GM21367 (cell line): ENCODE measurements around the gene RNFT2.
"Not testable (repeated sequence)": the region's sequence is repeated elsewhere in the genome, so short reads cannot be mapped to it uniquely, and the experiment has no call there.

Experiments used
- ATAC-seq: cut with Tn5 transposase; IDR thresholded peaks from one replicate; pipeline ENCODE4 v1.9.1; 2021; ENCODE audit not compliant: unreplicated experiment

The RNFT2 gene

GRCh38 chr12:116790066-116790465 is 52.0 kb downstream of the RNFT2 start:
- no peak for ATAC-seq

- ATAC-seq, result no peak
Measured at GRCh38 chr12:116792403-116792802, 54.3 kb downstream of the RNFT2 start.

DNA sequence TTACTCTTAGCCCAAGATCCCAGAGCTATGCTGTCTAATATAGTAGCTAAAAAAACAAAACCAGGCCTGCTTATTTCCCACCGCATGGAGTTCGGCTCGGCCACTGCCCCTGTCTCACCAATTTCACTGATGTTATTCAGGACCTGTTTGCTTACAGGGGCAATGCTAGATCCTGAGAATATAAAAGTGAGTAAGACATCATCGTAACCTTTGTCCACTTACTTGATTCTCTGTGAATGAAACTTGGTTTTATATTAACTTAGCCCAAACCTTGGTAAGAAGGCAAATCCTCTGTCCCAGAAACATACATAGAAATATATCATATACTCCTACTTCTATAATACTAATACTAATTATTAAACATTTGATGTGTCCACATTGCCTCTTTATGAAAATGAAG is 56.6 kb downstream of the RNFT2 start:
- ATAC-seq, result no peak

DNA sequence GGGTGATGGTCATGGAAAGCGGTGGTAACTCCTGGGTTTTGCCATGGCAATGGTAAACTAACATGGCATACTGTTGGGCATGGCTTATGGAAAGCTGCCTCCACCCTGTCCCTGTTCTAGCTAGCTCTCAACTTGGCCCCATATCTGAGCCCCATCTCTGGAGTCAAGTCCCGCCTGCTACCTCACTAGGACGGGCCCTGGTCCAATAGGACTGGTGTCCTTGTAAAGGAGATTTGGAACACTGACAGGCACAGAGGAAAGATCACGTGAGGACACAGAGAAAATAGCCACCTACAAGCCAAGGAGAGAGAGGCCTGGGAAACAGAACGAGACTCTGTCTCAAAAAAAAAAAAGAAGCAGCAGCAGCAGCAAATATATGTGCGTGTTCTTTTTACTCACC is 59.8 kb downstream of the RNFT2 start:
- ATAC-seq, result no peak

DNA sequence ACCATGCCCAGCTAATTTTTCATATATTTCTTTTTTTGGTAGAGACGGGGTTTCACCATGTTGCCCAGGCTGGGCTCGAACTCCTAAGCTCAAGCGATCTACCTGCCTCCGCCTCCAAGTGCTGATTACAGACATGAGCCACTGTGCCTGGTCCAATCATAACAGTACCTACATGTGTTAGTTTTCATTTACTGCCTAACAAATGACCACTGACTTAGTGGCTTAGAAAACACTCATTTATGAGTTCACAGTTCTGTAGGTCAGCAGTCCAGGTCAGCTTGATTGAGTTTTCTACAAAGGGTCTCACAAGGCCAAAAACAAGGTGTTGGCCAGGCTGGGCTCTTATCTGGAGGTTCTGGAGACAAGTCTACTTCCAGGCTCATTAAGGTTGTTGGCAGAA is 60.6 kb downstream of the RNFT2 start:
- ATAC-seq, result no peak

DNA sequence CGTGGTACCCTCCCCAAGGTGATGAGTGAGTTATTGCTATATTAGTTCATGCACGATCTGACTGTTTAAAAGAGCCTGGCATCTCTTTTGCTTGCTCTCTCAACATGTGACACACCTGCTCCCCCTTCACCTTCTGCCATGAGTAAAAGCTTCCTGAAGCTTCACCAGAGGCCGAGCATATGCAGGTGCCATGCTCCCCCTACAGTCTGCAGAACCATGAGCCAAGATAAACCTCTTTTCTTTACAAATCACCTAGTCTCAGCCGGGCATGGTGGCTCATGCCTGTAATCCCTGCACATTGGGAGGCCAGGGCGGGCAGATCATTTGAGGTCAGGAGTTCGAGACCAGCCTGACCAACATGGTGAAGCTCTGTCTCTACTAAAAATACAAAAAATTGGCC is 61.8 kb downstream of the RNFT2 start:
- ATAC-seq, result no peak

- ATAC-seq, result no peak
Measured at GRCh38 chr12:116800918-116801317, 62.8 kb downstream of the RNFT2 start.

- ATAC-seq, result no peak
Measured at GRCh38 chr12:116802018-116802417, 63.9 kb downstream of the RNFT2 start.

GRCh38 chr12:116803013-116803736 is 65.1 kb downstream of the RNFT2 start:
- no peak for ATAC-seq

GRCh38 chr12:116804051-116804450 is 65.9 kb downstream of the RNFT2 start:
- ATAC-seq, result no peak

DNA sequence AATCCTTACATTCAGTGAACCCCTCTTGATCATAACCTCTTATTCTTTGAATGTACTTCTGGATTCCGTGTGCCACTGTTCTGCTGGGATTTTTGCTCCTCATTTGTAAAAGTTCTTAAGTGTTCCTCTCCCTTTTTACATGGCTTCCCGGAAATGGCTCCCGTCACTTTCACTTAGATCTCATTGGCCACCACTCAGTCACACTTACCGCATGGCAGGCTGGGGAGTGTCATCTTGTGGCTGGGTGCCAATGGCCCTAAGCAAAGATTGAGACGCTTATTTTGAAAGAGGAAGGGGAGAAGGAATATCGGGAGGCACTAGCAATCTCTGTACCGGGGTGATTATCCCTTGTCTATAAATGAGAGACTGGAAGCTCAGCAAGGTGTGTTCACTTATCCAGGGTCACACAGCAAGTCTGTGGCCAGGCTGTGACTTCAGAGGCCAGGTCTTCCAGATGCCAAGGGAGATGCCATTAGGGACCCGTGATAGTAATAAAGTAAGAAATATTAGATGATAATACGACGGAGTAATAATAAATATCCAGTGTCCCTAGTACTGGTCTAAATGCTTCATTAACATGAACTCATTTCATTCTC is 68.8 kb downstream of the RNFT2 start:
- no peak for ATAC-seq

GRCh38 chr12:116807546-116807945 is 69.4 kb downstream of the RNFT2 start:
- ATAC-seq, result no peak

- ATAC-seq, result no peak
Measured at GRCh38 chr12:116808113-116809105, 70.3 kb downstream of the RNFT2 start.

DNA sequence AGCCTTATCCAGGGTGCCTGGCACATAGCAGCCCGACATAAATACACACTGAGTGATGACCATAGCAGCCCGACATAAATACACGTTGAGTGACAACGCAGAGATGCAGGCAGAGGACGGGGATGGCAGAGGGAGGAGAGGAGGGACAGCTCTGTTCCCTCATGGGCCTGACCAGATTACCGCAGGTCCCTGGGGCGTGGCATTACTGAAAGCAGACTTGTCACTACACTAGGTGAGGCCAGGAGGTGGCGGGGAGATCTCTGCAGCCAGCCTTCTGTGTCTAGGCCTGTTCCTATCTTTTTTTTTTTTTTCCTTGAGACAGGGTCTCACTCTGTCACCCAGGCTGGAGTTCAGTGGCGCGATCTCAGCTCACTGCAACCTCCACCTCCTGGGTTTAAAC is 74.1 kb downstream of the RNFT2 start:
- no peak for ATAC-seq

DNA sequence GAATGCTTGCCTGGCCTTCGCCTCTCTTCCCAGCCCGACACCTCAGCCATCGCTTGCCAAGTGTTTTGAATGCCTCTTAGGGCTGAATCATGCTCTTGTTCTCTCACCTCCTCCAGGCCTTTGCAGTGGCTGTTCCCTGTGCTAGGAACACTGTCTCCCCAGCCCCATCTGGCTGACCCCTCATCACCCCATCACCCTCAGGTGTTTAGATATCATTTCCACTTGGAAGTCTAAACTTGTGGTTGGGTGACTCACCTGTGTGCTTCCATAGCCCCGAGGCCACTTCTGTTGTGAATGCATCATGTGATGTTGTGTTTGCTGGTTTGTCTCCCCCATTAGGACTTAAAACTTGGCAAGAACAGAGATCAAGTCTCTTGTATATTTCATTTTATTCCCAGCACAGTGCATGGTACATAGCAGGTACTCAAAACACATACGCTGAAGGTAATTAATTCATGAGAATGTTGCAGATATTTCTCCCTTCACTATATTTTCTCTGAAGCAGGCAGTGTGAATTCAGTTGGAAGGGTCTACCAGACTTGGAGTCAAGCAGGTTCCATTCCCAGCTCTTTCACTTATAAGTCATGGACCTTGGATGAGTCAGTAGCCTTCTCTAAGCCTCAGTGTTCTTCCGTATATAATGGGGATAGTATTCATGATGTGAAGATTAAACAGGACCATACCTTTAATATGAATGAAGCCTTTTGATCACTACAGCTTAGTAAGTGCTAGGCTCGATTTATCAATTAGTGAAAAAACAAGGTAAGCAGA is 75.3 kb downstream of the RNFT2 start:
- no peak for ATAC-seq

DNA sequence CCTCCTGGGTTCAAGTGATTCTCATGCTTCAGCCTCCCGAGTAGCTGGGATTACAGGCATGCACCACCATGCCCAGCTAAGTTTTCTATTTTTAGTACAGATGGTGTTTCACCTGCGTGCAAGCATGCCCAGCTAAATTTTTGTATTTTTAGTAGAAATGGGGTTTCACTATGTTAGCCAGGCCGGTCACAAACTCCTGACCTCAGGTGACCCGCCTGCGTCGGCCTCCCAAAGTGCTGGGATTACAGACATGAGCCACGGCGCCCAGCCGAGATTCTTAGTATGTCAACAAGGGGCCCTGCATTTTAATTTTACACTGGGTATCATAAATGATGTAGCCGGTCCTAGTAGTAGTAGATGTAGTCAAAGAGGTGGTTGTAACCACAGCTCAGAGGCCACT is 76.7 kb downstream of the RNFT2 start:
- not testable (repeated sequence) for ATAC-seq

- peak; percentile 15 for ATAC-seq
Measured at GRCh38 chr12:116818341-116818856, 80.3 kb downstream of the RNFT2 start.

DNA sequence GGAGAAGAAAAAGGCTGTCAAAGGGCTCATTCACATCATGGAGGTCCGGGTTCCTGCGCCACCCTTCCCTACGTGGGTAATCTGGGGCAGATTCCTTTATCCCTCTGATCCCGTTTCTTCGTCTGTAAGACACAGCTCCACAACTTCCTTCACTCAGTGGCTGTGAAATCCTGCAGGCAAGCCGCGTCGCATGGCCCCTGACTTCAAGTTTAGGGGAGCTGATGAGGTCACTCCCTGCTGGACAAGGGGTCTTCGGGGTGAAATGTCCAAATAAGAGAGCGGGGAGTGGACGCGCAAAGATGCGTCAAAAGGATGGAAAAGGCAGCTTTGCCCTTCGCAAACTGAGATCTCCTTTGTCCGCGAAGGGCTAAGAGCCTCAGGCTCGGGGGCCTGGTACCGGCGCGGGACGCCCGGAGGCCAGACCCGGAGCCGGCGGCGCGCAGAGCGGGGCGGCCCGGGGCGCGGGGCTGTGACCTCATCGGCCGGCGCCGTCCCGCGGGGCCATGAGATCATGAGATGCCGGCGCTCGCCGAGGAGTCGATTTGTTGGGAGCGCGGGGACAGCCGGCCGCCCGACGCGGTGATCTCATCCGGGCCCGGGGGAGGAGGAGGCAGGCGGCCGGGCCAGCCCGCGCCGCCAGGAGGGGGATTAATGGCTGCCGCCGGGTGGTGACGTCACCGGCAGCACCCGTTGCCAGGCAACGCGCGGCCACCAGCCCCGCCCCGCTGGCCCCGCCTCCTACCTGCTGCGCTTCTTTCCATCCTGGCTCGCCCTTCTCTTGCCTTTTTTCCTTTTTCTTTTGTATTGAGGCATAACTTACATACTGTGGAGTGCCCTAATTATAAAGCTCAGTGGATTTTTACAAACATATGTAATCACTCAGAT is 81.1 kb downstream of the RNFT2 start:
- peak; percentile 76 for ATAC-seq

DNA sequence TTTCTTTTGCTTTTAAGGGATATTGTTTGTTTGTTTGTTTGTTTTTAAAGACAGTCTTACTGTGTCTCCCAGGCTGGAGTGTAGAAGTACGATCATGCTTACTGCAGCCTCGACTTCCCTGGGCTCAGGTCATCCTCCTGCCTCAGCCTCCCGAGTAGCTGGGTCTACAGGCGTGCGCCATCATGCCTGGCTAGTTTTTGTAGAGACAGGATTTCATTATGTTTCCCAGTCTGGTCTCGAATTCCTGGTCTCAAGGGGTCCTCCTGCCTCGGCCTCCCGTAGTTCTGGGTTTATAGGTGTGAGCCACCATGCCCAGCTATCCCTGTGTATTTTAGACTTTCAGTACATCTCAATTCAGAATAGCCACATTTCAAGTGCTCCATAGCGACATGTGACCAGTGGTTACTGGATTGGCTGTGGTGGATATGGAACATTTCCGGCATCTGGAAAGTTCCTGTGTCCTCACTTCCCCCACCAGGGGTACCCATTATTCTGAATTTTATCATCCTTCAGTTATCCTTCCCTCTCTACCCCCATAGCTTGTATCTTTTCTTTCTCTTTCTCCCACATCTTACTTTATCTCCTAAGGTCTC is 82.0 kb downstream of the RNFT2 start:
- no peak for ATAC-seq
